ENCODE results near the gene SELENOT. TPM values are rescaled to one million over a fixed set of nuclear protein-coding genes. Genes with fewer than 3 reads are reported as not detected.
"Not testable (repeated sequence)": the region's sequence is repeated elsewhere in the genome, so short reads cannot be mapped to it uniquely, and the experiment has no call there.

The SELENOT gene
- total and polyA plus RNA-seq, 7 donors: 52.9 to 126 (median 80.4) TPM

GRCh38 chr3:150599611-150600297, 3.4 kb upstream of the SELENOT start:
- no peak for DNase-seq
- Histone ChIP-seq H3K4me3 (no peak overlapping the region), H3K9me3 (no peaks in the 10 kb centered on the region), H3K36me3 (no peaks in the 10 kb centered on the region), H3K4me1 (peaks cover 0 to 17% (median 12%) of the 10 kb centered on the region in 4 donors), H3K27ac (no peak overlapping the region), H3K27me3 (no peaks in the 10 kb centered on the region)
- 71 to 73% methylated on average over 4 of the region's 4 CpGs for WGBS, 2 donors
- TF ChIP-seq POLR2A (IDR thresholded peaks at IDR 0.05) (no peak), POLR2AphosphoS5 (IDR thresholded peaks at IDR 0.05) (no peak), EP300 (IDR thresholded peaks at IDR 0.05) (no peak), CTCF (IDR thresholded peaks at IDR 0.05) (no peak)
- intact Hi-C loops (cut with DNase I): loop anchor here (5.0 kb wide), 1 partner anchor 192 kb away; the partner anchor contains the start of gene TSC22D2

- 89 to 95% methylated on average over 13 of the region's 13 CpGs for WGBS, 2 donors
- intact Hi-C loops (cut with DNase I): loop anchor here (5.0 kb wide), 1 partner anchor 194 kb away; the partner anchor contains the start of gene TSC22D2
These were observed 2.2 kb upstream of the SELENOT start for GRCh38 chr3:150600647-150601530.

GRCh38 chr3:150602426-150603152, 532 bp upstream of the SELENOT start:
- Histone ChIP-seq H3K4me3 (peak overlapping the region; percentile 71 to 85 (median 78)), H3K9me3 (no peaks in the 10 kb centered on the region), H3K4me1 (peaks cover 0 to 41% (median 39%) of the 10 kb centered on the region in 4 donors), H3K36me3 (no peaks in the 10 kb centered on the region), H3K27me3 (no peaks in the 10 kb centered on the region), H3K27ac (peak overlapping the region; percentile 95 to 98 (median 97))
- DNase-seq: no peak
- intact Hi-C loops (cut with DNase I): loop anchor here (2.0 to 5.0 kb wide), 4 partner anchors 56 to 195 kb away; partner anchors contain the start of genes EIF2A, ERICH6, SERP1 and SIAH2
- TF ChIP-seq EP300 (IDR thresholded peaks at IDR 0.05) (no peak), CTCF (IDR thresholded peaks at IDR 0.05) (no peak), POLR2A (IDR thresholded peaks at IDR 0.05) (no peak), POLR2AphosphoS5 (IDR thresholded peaks at IDR 0.05) (no peak)
- WGBS, 2 donors: 32 to 41% methylated on average over 6 of the region's 6 CpGs

More at GRCh38 chr3:150600647-150601530, 2.2 kb upstream of the SELENOT start:
- not testable (repeated sequence) for H3K27ac ChIP-seq, H3K9me3 ChIP-seq, H3K27me3 ChIP-seq, DNase-seq, H3K4me3 ChIP-seq, H3K36me3 ChIP-seq
- H3K4me1 ChIP-seq: peaks cover 0 to 28% (median 23%) of the 10 kb centered on the region in 4 donors

GRCh38 chr3:150603980-150604319, 829 bp downstream of the SELENOT start:
- intact Hi-C loops (cut with DNase I): loop anchor here (2.0 to 5.0 kb wide), 4 partner anchors 57 to 197 kb away; partner anchors contain the start of genes EIF2A, ERICH6, SERP1 and SIAH2
- TF ChIP-seq EP300 (IDR thresholded peaks at IDR 0.05) (no peak), CTCF (IDR thresholded peaks at IDR 0.05) (no peak), POLR2AphosphoS5 (IDR thresholded peaks at IDR 0.05) (no peak), POLR2A (IDR thresholded peaks at IDR 0.05) (no peak)
- Histone ChIP-seq H3K36me3 (no peaks in the 10 kb centered on the region), H3K27me3 (no peaks in the 10 kb centered on the region), H3K4me1 (peaks cover 0 to 52% (median 45%) of the 10 kb centered on the region in 4 donors), H3K4me3 (peak overlapping the region; percentile 71 to 85 (median 78)), H3K27ac (peak overlapping the region; percentile 95 to 98 (median 97)), H3K9me3 (no peaks in the 10 kb centered on the region)
- 1% methylated on average over 11 of the region's 11 CpGs for WGBS, 2 donors
- no peak for DNase-seq

Data from sigmoid colon (tissue), 7 donors.